GM21723 (cell line): ENCODE measurements around the gene PIK3AP1.
A peak's percentile ranks its signal among the peaks of the same experiment; 100 is the strongest.

ENCODE experiments used
- ATAC-seq: cut with Tn5 transposase; IDR thresholded peaks from one replicate; pipeline ENCODE4 v1.9.1; 2021; ENCODE audit warnings: mild to moderate bottlenecking, moderate library complexity; ENCODE audit not compliant: unreplicated experiment

PIK3AP1 gene

GRCh38 chr10:96724621-96725020, 4.3 kb upstream of the PIK3AP1 start:
- ATAC-seq = no peak

GRCh38 chr10:96721207-96721572, 876 bp upstream of the PIK3AP1 start:
- ATAC-seq = no peak

GRCh38 chr10:96719850-96720421, 378 bp downstream of the PIK3AP1 start:
- peak; percentile 64 for ATAC-seq

- no peak for ATAC-seq
Observed at GRCh38 chr10:96719200-96719599, 1.1 kb downstream of the PIK3AP1 start.

- ATAC-seq = no peak
Observed at GRCh38 chr10:96718304-96718990, 1.9 kb downstream of the PIK3AP1 start.

GRCh38 chr10:96716390-96716789, 3.9 kb downstream of the PIK3AP1 start:
- ATAC-seq = no peak

- no peak for ATAC-seq
Observed at GRCh38 chr10:96714746-96715255, 5.5 kb downstream of the PIK3AP1 start.

- no peak for ATAC-seq
Observed at GRCh38 chr10:96714031-96714590, 6.2 kb downstream of the PIK3AP1 start.

- no peak for ATAC-seq
Observed at GRCh38 chr10:96712662-96713271, 7.5 kb downstream of the PIK3AP1 start.

- ATAC-seq = no peak
Observed at GRCh38 chr10:96711048-96711728, 9.1 kb downstream of the PIK3AP1 start.

GRCh38 chr10:96709525-96709924, 10.8 kb downstream of the PIK3AP1 start:
- no peak for ATAC-seq

- ATAC-seq = no peak
Observed at GRCh38 chr10:96708996-96709395, 11.3 kb downstream of the PIK3AP1 start.

- ATAC-seq = no peak
Observed at GRCh38 chr10:96708456-96708855, 11.9 kb downstream of the PIK3AP1 start.

GRCh38 chr10:96706331-96706853, 13.9 kb downstream of the PIK3AP1 start:
- peak; percentile 44 for ATAC-seq

GRCh38 chr10:96705134-96705533, 15.2 kb downstream of the PIK3AP1 start:
- no peak for ATAC-seq

GRCh38 chr10:96704563-96704962, 15.8 kb downstream of the PIK3AP1 start:
- no peak for ATAC-seq

- no peak for ATAC-seq
Observed at GRCh38 chr10:96703358-96703757, 17.0 kb downstream of the PIK3AP1 start.

- no peak for ATAC-seq
Observed at GRCh38 chr10:96701265-96701664, 19.0 kb downstream of the PIK3AP1 start.

GRCh38 chr10:96700374-96701099, 19.8 kb downstream of the PIK3AP1 start:
- ATAC-seq = peak; percentile 65

- no peak for ATAC-seq
Observed at GRCh38 chr10:96699613-96700012, 20.7 kb downstream of the PIK3AP1 start.
